ENCODE results near the gene ERN1. TPM values are rescaled to one million over a fixed set of nuclear protein-coding genes. Genes with fewer than 3 reads are reported as not detected.
A peak's percentile ranks its signal among the peaks of the same experiment; 100 is the strongest.

Gene ERN1
- polyA plus RNA-seq, 1 donor (not counting 4 experiments of a cell fraction or from before 2014, with no cell fraction given) = 7.1 TPM

GRCh38 chr17:64016231-64016784 lies 113.6 kb downstream of the ERN1 start:
- Histone ChIP-seq H3K9me3 (ENCODE audit: control insufficient read depth, low read depth, low read length) (no peaks in the 10 kb centered on the region), H3K27ac (ENCODE audit: control insufficient read depth, insufficient read depth, low read length) (no peak overlapping the region), H3K9me1 (ENCODE audit: control insufficient read depth, extremely low read depth, insufficient read depth, low read length) (no peaks in the 10 kb centered on the region), H3K4me2 (ENCODE audit: control insufficient read depth, extremely low read depth, insufficient read depth, low read depth, low read length) (no peak overlapping the region), H3K4me1 (ENCODE audit: control insufficient read depth, extremely low read depth, insufficient read depth, low read length) (no peaks in the 10 kb centered on the region), H4K20me1 (ENCODE audit: control insufficient read depth, extremely low read depth, insufficient read depth, low read length) (no peaks in the 10 kb centered on the region), H3K79me2 (ENCODE audit: control insufficient read depth, insufficient read depth, low read length) (no peaks in the 10 kb centered on the region), H3K27me3 (ENCODE audit: control insufficient read depth, extremely low read depth, insufficient read depth, low read length) (no peaks in the 10 kb centered on the region), H2AFZ (ENCODE audit: control insufficient read depth, low read length) (no peak overlapping the region), H3K36me3 (ENCODE audit: control insufficient read depth in 2 of 2, extremely low read depth in 1 of 2, insufficient read depth in 2 of 2, low read length in 2 of 2) (no peaks in the 10 kb centered on the region), H3K4me3 (ENCODE audit: control insufficient read depth in 2 of 3, extremely low read depth in 1 of 3, insufficient read depth in 2 of 3, low read depth in 1 of 3, low read length in 3 of 3) (no peak overlapping the region), H3K9ac (ENCODE audit: control insufficient read depth, extremely low read depth, insufficient read depth, low read length) (no peak overlapping the region)
- no peak for DNase-seq (ENCODE audit: low read depth, low spot score)
- dilution Hi-C loops (cut with MboI; ENCODE audit: extremely low pct_ligation_motif_present, low sequenced_read_pairs) = no loop called here
- no peak for FAIRE-seq
- TF ChIP-seq EZH2 (IDR thresholded peaks at IDR 0.05; ENCODE audit: low read length) (no peak), CTCF (optimal IDR thresholded peaks at IDR 0.05 in 1 of 3, IDR thresholded peaks at IDR 0.05 in 1 of 3, conservative IDR thresholded peaks at IDR 0.05 in 1 of 3; ENCODE audit: extremely low read depth in 1 of 3, insufficient read depth in 2 of 3, low read length in 3 of 3) (peak in 2 of 3 experiments; percentile 6 to 34)

- Histone ChIP-seq H3K4me3 (ENCODE audit: control insufficient read depth in 2 of 3, extremely low read depth in 1 of 3, insufficient read depth in 2 of 3, low read depth in 1 of 3, low read length in 3 of 3) (no peak overlapping the region), H3K4me1 (ENCODE audit: control insufficient read depth, extremely low read depth, insufficient read depth, low read length) (no peaks in the 10 kb centered on the region), H4K20me1 (ENCODE audit: control insufficient read depth, extremely low read depth, insufficient read depth, low read length) (no peaks in the 10 kb centered on the region), H3K36me3 (ENCODE audit: control insufficient read depth in 2 of 2, extremely low read depth in 1 of 2, insufficient read depth in 2 of 2, low read length in 2 of 2) (no peaks in the 10 kb centered on the region), H3K9me3 (ENCODE audit: control insufficient read depth, low read depth, low read length) (no peaks in the 10 kb centered on the region), H3K9ac (ENCODE audit: control insufficient read depth, extremely low read depth, insufficient read depth, low read length) (no peak overlapping the region), H3K9me1 (ENCODE audit: control insufficient read depth, extremely low read depth, insufficient read depth, low read length) (no peaks in the 10 kb centered on the region), H2AFZ (ENCODE audit: control insufficient read depth, low read length) (no peak overlapping the region), H3K79me2 (ENCODE audit: control insufficient read depth, insufficient read depth, low read length) (no peaks in the 10 kb centered on the region), H3K4me2 (ENCODE audit: control insufficient read depth, extremely low read depth, insufficient read depth, low read depth, low read length) (no peak overlapping the region), H3K27me3 (ENCODE audit: control insufficient read depth, extremely low read depth, insufficient read depth, low read length) (no peaks in the 10 kb centered on the region), H3K27ac (ENCODE audit: control insufficient read depth, insufficient read depth, low read length) (no peak overlapping the region)
- TF ChIP-seq CTCF (optimal IDR thresholded peaks at IDR 0.05 in 1 of 3, IDR thresholded peaks at IDR 0.05 in 1 of 3, conservative IDR thresholded peaks at IDR 0.05 in 1 of 3; ENCODE audit: extremely low read depth in 1 of 3, insufficient read depth in 2 of 3, low read length in 3 of 3) = no peak
- TF ChIP-seq EZH2 (IDR thresholded peaks at IDR 0.05; ENCODE audit: low read length) = no peak
- no peak for DNase-seq (ENCODE audit: low read depth, low spot score)
- dilution Hi-C loops (cut with MboI; ENCODE audit: extremely low pct_ligation_motif_present, low sequenced_read_pairs) = no loop called here
- FAIRE-seq = no peak
Observed at GRCh38 chr17:64015447-64015846, 114.5 kb downstream of the ERN1 start.
